HEK293 (cell line): ENCODE data around the gene VAMP7.

Experiments
- CTCF ChIA-PET: fragments of 350-600 bp; formaldehyde crosslinking; extraction: SDS; loops from one replicate; lab custom pipeline; 2021; ENCODE audit warnings: antibody characterized with exemption; lab: Yijun Ruan, JAX
- POLR2A ChIA-PET: fragments of 300-600 bp; formaldehyde crosslinking; extraction: SDS; loops from one replicate; lab custom pipeline; 2020; ENCODE audit warnings: antibody characterized with exemption, inconsistent platforms; lab: Yijun Ruan, JAX
- H3K27ac ChIP-seq: fragments of 200-500 bp; sonication (Bioruptor generic); 2 replicates; pipeline ENCODE4 v1.5.1; 2014; ENCODE audit warnings: low read depth, low read length, control low read depth, inconsistent platforms; ENCODE audit errors: extremely low read depth
- H3K36me3 ChIP-seq, 2 experiments: fragments of 200-500 bp in 1 of 2; sonication (Bioruptor generic) in 1 of 2; 1 replicate in 1 of 2; 2 replicates in 1 of 2; pipeline ENCODE4 v1.5.1; 2014 to 2017; ENCODE audit warnings: inconsistent platforms in 2 of 2, low read length in 2 of 2; ENCODE audit not compliant: control insufficient read depth in 2 of 2, insufficient read depth in 1 of 2
- H3K4me1 ChIP-seq: fragments of 200-500 bp; sonication (Bioruptor generic); 2 replicates; pipeline ENCODE4 v1.5.1; 2014; ENCODE audit warnings: mild to moderate bottlenecking, low read length, inconsistent platforms; ENCODE audit not compliant: control insufficient read depth, insufficient read depth
- H3K4me3 ChIP-seq: 2 replicates; pipeline ENCODE4 v1.5.1; 2011; ENCODE audit warnings: low read depth, mild to moderate bottlenecking, control low read depth, low read length, moderate library complexity
- H3K9me3 ChIP-seq: fragments of 200-500 bp; sonication (Bioruptor generic); 2 replicates; pipeline ENCODE4 v1.5.1; 2014; ENCODE audit warnings: low read depth, low read length, inconsistent platforms; ENCODE audit not compliant: control insufficient read depth, insufficient read depth
- GLIS2 ChIP-seq: fragments of 450-650 bp; formaldehyde crosslinking; IDR thresholded peaks from 2 replicates; pipeline ENCODE4 v1.5.1; 2016; ENCODE audit warnings: missing biosample characterization, missing genetic modification characterization
- SP7 ChIP-seq: fragments of 450-650 bp; formaldehyde crosslinking; IDR thresholded peaks from 2 replicates; pipeline ENCODE4 v1.5.1; 2016; ENCODE audit warnings: missing biosample characterization, missing genetic modification characterization
- ZBTB1 ChIP-seq: fragments of 450-650 bp; formaldehyde crosslinking; IDR thresholded peaks from 2 replicates; pipeline ENCODE4 v1.5.1; 2016; ENCODE audit warnings: missing biosample characterization, missing genetic modification characterization
- ZBTB21 ChIP-seq: fragments of 450-650 bp; formaldehyde crosslinking; IDR thresholded peaks from 2 replicates; pipeline ENCODE4 v1.5.1; 2017; ENCODE audit warnings: missing biosample characterization, missing genetic modification characterization
- ZBTB8A ChIP-seq: fragments of 450-650 bp; formaldehyde crosslinking; IDR thresholded peaks from 2 replicates; pipeline ENCODE4 v1.5.1; 2016; ENCODE audit warnings: missing biosample characterization, missing genetic modification characterization
- ZFP69B ChIP-seq: fragments of 450-650 bp; formaldehyde crosslinking; IDR thresholded peaks from 2 replicates; pipeline ENCODE4 v1.5.1; 2016; ENCODE audit warnings: missing biosample characterization, missing genetic modification characterization
- ZIC2 ChIP-seq: fragments of 450-650 bp; formaldehyde crosslinking; IDR thresholded peaks from 2 replicates; pipeline ENCODE4 v1.5.1; 2016; ENCODE audit warnings: missing biosample characterization, missing genetic modification characterization
- ZNF112 ChIP-seq: fragments of 450-650 bp; formaldehyde crosslinking; IDR thresholded peaks from 2 replicates; pipeline ENCODE4 v1.5.0; 2017; ENCODE audit warnings: missing biosample characterization, missing genetic modification characterization
- ZNF138 ChIP-seq: fragments of 450-650 bp; formaldehyde crosslinking; IDR thresholded peaks from 2 replicates; pipeline ENCODE4 v1.5.1; 2016; ENCODE audit warnings: missing biosample characterization, missing genetic modification characterization, borderline replicate concordance
- ZNF157 ChIP-seq: fragments of 450-650 bp; formaldehyde crosslinking; IDR thresholded peaks from 2 replicates; pipeline ENCODE4 v1.5.1; 2016; ENCODE audit warnings: missing biosample characterization, missing genetic modification characterization
- ZNF169 ChIP-seq: fragments of 450-650 bp; formaldehyde crosslinking; IDR thresholded peaks from 2 replicates; pipeline ENCODE4 v1.5.1; 2016; ENCODE audit warnings: missing biosample characterization, missing genetic modification characterization
- ZNF366 ChIP-seq: fragments of 450-650 bp; formaldehyde crosslinking; conservative IDR thresholded peaks from 2 replicates; pipeline ENCODE4 v1.5.1; 2016; ENCODE audit warnings: missing biosample characterization, missing genetic modification characterization
- ZNF510 ChIP-seq: fragments of 450-650 bp; formaldehyde crosslinking; IDR thresholded peaks from 2 replicates; pipeline ENCODE4 v1.5.1; 2018; ENCODE audit warnings: mild to moderate bottlenecking, missing genetic modification characterization, missing biosample characterization; ENCODE audit not compliant: insufficient replicate concordance
- ZNF629 ChIP-seq: fragments of 450-650 bp; formaldehyde crosslinking; IDR thresholded peaks from 2 replicates; pipeline ENCODE4 v1.5.1; 2017; ENCODE audit warnings: missing biosample characterization, missing genetic modification characterization
- ZNF791 ChIP-seq: fragments of 450-650 bp; formaldehyde crosslinking; IDR thresholded peaks from 2 replicates; pipeline ENCODE4 v1.5.1; 2016; ENCODE audit warnings: missing biosample characterization, missing genetic modification characterization
- TF ChIP-seq, protein P1 (sequence below): fragments of 450-650 bp; formaldehyde crosslinking; IDR thresholded peaks from 2 replicates; pipeline ENCODE4 v1.5.1; 2016; ENCODE audit warnings: missing biosample characterization, missing genetic modification characterization, borderline replicate concordance
- TF ChIP-seq, protein P2 (sequence below): fragments of 450-650 bp; formaldehyde crosslinking; optimal IDR thresholded peaks from 2 replicates; pipeline ENCODE3; 2016; ENCODE audit warnings: missing biosample characterization, mild to moderate bottlenecking, missing genetic modification characterization
- TF ChIP-seq, protein P3 (sequence below): fragments of 450-650 bp; formaldehyde crosslinking; IDR thresholded peaks from 2 replicates; pipeline ENCODE4 v1.5.1; 2016; ENCODE audit warnings: missing biosample characterization, missing genetic modification characterization, borderline replicate concordance

The VAMP7 gene

DNA sequence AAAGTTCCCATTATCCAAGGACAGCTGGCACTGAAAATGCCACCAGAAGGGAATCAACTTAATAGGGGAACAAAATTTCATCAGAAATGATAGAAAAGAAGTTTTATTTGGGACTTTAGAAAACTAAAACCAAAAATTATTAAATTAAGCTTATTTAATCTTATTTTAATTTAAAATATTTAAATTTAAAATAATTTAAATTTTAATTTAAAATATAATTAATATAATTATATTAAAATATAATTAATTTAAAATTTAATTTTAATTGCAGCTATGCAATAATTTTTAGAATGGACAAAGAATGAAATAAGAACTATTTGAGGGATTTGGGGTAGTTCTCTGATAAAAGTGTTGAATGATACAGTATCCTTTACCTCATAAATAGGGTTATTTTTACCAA lies 10.2 kb upstream of the VAMP7 start:
- CTCF ChIA-PET = no interaction called here
- H3K36me3 ChIP-seq = no peaks in the 10 kb centered on the region

DNA sequence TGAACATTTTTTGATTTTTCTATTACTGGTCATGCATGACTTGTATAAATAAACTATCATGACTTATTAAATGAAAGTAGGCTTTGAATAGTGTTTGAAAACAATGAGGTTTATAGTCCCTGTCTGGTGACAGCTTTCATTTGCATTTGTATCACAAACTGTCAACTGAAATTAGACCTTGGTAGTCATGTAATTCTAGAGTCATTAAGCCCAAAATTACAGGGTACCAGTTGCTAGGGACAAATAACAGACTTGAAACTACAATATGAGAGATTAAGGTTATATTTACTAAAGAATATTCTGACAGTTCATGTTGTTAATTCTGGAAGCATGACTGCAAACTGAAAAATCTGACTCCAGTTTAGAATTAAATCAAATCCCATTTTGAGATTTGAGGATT lies 9.2 kb upstream of the VAMP7 start:
- H3K36me3 ChIP-seq = no peaks in the 10 kb centered on the region
- H3K27ac ChIP-seq = no peak overlapping the region
- H3K4me3 ChIP-seq = no peak overlapping the region
- ChIA-PET CTCF (no interaction called here), POLR2A (no interaction called here)
- H3K9me3 ChIP-seq = no peaks in the 10 kb centered on the region; the same call in 1 of the 2 replicates
- TF ChIP-seq SP7 (tag by site-specific recombination) (peak; percentile 99), ZFP69B (tag by site-specific recombination) (no peak), ZBTB1 (tag by site-specific recombination) (no peak)
- no peaks in the 10 kb centered on the region for H3K4me1 ChIP-seq

More for the DNA sequence above, 10.2 kb upstream of the VAMP7 start:
- POLR2A ChIA-PET = no interaction called here
- no peak for TF ChIP-seq ZBTB8A
- TF ChIP-seq, all 188 proteins: peak for 0
- no peaks in the 10 kb centered on the region for H3K4me1 ChIP-seq
- no peak overlapping the region for H3K27ac ChIP-seq
- H3K4me3 ChIP-seq = no peak overlapping the region
- no peaks in the 10 kb centered on the region; the same call in 1 of the 2 replicates for H3K9me3 ChIP-seq

DNA sequence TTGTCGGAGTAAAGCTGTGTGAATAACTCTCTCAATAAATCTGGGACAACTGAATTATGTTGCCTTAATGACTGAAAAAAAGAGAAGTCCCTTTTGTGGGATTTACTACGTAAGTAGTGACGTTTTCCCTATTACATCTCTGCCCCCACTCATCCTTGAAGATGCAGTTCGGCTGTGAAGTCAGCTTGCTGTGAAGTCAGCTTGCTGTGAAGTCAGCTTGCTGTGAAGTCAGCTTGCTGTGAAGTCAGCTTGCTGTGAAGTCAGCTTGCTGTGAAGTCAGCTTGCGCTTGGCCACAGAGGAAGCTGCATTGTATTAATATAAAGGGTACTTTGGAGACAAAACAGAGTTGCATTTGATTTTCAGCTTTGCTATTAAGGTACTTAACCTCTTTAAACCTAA lies 8.0 kb upstream of the VAMP7 start:
- POLR2A ChIA-PET = no interaction called here
- no peak overlapping the region for H3K27ac ChIP-seq
- TF ChIP-seq ZIC2 (tag by site-specific recombination) = peak; percentile 49
- TF ChIP-seq ZBTB21 = peak; percentile 96
- TF ChIP-seq ZNF629 (tag by site-specific recombination) = peak; percentile 86
- TF ChIP-seq ZNF510 (tag by site-specific recombination) = no peak
- TF ChIP-seq, all 188 proteins: peak for 3
- Histone ChIP-seq H3K36me3 (no peaks in the 10 kb centered on the region), H3K4me1 (no peaks in the 10 kb centered on the region), H3K4me3 (no peak overlapping the region), H3K9me3 (no peaks in the 10 kb centered on the region; the same call in 1 of the 2 replicates)
- CTCF ChIA-PET = no interaction called here

DNA sequence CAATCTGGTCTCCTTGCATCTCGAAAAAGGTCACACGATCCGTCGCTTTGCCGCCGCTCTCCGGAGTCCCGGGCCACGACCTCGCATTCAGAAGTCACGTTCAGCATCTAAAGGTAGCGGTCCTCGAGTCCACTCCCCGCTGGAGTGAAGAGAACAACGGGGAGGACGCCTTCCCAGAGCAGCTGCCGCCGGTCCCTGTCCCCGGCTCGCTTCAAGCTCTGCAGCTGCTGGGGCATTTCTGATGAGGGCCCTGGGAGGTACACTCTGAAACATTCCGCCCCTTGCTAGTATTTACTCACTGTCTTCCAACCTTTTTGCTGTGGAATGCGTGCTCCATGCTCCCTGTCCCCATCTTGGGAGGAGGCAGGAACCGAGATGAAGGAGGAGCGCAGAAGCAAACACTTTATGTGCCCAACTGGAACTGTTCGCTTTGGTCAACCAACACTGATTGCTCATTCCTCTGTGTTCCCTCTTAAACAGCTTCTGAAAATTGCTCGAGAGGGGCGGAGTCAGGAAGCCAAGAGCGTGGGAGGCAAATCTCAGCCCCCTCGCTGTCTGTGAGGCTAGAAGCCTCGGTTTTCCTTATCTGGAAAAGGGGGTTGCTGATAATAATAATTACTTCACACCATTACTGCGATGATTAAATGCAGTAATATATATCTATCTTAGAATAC lies 6.4 kb upstream of the VAMP7 start:
- Histone ChIP-seq H3K4me3 (no peak overlapping the region), H3K36me3 (no peaks in the 10 kb centered on the region), H3K4me1 (no peaks in the 10 kb centered on the region), H3K27ac (no peak overlapping the region), H3K9me3 (no peaks in the 10 kb centered on the region; the same call in 1 of the 2 replicates)
- POLR2A ChIA-PET = no interaction called here
- CTCF ChIA-PET = no interaction called here
- TF ChIP-seq ZNF112 (no peak), ZNF138 (no peak), ZNF366 (no peak), ZNF157 (tag by site-specific recombination) (no peak), ZNF791 (no peak), GLIS2 (tag by site-specific recombination) (no peak), ZNF169 (no peak)
- TF ChIP-seq, protein P1, sequence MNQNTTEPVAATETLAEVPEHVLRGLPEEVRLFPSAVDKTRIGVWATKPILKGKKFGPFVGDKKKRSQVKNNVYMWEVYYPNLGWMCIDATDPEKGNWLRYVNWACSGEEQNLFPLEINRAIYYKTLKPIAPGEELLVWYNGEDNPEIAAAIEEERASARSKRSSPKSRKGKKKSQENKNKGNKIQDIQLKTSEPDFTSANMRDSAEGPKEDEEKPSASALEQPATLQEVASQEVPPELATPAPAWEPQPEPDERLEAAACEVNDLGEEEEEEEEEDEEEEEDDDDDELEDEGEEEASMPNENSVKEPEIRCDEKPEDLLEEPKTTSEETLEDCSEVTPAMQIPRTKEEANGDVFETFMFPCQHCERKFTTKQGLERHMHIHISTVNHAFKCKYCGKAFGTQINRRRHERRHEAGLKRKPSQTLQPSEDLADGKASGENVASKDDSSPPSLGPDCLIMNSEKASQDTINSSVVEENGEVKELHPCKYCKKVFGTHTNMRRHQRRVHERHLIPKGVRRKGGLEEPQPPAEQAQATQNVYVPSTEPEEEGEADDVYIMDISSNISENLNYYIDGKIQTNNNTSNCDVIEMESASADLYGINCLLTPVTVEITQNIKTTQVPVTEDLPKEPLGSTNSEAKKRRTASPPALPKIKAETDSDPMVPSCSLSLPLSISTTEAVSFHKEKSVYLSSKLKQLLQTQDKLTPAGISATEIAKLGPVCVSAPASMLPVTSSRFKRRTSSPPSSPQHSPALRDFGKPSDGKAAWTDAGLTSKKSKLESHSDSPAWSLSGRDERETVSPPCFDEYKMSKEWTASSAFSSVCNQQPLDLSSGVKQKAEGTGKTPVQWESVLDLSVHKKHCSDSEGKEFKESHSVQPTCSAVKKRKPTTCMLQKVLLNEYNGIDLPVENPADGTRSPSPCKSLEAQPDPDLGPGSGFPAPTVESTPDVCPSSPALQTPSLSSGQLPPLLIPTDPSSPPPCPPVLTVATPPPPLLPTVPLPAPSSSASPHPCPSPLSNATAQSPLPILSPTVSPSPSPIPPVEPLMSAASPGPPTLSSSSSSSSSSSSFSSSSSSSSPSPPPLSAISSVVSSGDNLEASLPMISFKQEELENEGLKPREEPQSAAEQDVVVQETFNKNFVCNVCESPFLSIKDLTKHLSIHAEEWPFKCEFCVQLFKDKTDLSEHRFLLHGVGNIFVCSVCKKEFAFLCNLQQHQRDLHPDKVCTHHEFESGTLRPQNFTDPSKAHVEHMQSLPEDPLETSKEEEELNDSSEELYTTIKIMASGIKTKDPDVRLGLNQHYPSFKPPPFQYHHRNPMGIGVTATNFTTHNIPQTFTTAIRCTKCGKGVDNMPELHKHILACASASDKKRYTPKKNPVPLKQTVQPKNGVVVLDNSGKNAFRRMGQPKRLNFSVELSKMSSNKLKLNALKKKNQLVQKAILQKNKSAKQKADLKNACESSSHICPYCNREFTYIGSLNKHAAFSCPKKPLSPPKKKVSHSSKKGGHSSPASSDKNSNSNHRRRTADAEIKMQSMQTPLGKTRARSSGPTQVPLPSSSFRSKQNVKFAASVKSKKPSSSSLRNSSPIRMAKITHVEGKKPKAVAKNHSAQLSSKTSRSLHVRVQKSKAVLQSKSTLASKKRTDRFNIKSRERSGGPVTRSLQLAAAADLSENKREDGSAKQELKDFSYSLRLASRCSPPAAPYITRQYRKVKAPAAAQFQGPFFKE = no peak
- TF ChIP-seq, protein P2, sequence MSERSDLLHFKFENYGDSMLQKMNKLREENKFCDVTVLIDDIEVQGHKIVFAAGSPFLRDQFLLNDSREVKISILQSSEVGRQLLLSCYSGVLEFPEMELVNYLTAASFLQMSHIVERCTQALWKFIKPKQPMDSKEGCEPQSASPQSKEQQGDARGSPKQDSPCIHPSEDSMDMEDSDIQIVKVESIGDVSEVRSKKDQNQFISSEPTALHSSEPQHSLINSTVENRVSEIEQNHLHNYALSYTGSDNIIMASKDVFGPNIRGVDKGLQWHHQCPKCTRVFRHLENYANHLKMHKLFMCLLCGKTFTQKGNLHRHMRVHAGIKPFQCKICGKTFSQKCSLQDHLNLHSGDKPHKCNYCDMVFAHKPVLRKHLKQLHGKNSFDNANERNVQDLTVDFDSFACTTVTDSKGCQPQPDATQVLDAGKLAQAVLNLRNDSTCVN (tag by site-specific recombination) = no peak
- TF ChIP-seq, protein P3, sequence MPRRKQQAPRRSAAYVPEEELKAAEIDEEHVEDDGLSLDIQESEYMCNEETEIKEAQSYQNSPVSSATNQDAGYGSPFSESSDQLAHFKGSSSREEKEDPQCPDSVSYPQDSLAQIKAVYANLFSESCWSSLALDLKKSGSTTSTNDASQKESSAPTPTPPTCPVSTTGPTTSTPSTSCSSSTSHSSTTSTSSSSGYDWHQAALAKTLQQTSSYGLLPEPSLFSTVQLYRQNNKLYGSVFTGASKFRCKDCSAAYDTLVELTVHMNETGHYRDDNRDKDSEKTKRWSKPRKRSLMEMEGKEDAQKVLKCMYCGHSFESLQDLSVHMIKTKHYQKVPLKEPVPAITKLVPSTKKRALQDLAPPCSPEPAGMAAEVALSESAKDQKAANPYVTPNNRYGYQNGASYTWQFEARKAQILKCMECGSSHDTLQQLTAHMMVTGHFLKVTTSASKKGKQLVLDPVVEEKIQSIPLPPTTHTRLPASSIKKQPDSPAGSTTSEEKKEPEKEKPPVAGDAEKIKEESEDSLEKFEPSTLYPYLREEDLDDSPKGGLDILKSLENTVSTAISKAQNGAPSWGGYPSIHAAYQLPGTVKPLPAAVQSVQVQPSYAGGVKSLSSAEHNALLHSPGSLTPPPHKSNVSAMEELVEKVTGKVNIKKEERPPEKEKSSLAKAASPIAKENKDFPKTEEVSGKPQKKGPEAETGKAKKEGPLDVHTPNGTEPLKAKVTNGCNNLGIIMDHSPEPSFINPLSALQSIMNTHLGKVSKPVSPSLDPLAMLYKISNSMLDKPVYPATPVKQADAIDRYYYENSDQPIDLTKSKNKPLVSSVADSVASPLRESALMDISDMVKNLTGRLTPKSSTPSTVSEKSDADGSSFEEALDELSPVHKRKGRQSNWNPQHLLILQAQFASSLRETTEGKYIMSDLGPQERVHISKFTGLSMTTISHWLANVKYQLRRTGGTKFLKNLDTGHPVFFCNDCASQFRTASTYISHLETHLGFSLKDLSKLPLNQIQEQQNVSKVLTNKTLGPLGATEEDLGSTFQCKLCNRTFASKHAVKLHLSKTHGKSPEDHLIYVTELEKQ = no peak
